Measurements from ENCODE around the gene PTMA.
"Not testable (repeated sequence)": the region's sequence is repeated elsewhere in the genome, so short reads cannot be mapped to it uniquely, and the experiment has no call there.

Gene PTMA

GRCh38 chr2:231749016-231749415 lies 40.7 kb downstream of the PTMA start:
- in situ Hi-C loops (cut with MboI; ENCODE audit: low sequenced_read_pairs) = not testable (repeated sequence)

- in situ Hi-C loops (cut with MboI; ENCODE audit: low sequenced_read_pairs) = no loop called here
Observed at GRCh38 chr2:231751042-231751815, 42.9 kb downstream of the PTMA start.

- in situ Hi-C loops (cut with MboI; ENCODE audit: low sequenced_read_pairs) = no loop called here
Observed at GRCh38 chr2:231752061-231752460, 43.7 kb downstream of the PTMA start.

DNA sequence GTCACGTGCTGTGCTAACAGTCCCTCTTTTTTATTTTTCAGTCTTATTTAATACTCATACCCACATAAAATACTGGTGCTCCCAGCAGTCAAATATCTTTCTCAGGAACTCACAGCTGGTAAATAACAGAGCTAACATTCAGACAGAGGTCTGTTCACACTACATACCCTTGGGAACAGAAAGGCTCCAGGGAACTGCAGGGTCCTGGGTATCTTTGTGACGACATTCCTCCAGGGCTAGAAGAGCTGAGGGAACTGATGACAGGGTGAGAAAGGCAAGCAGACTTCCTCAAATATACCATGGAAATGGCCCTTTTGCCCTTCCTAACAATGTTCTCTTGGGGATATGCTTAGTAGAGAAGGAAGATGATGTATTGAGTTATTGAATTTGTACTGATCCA lies 53.4 kb downstream of the PTMA start:
- in situ Hi-C loops (cut with MboI; ENCODE audit: low sequenced_read_pairs) = no loop called here
